GM19324 (cell line): ENCODE measurements around the gene TMEM132C.

Experiments used
- ATAC-seq: cut with Tn5 transposase; IDR thresholded peaks from one replicate; pipeline ENCODE4 v1.9.1; 2021; ENCODE audit warnings: mild to moderate bottlenecking, moderate library complexity; ENCODE audit not compliant: unreplicated experiment, low FRiP score

Gene TMEM132C

GRCh38 chr12:128337431-128338170 is 70.6 kb downstream of the TMEM132C start:
- no peak for ATAC-seq

DNA sequence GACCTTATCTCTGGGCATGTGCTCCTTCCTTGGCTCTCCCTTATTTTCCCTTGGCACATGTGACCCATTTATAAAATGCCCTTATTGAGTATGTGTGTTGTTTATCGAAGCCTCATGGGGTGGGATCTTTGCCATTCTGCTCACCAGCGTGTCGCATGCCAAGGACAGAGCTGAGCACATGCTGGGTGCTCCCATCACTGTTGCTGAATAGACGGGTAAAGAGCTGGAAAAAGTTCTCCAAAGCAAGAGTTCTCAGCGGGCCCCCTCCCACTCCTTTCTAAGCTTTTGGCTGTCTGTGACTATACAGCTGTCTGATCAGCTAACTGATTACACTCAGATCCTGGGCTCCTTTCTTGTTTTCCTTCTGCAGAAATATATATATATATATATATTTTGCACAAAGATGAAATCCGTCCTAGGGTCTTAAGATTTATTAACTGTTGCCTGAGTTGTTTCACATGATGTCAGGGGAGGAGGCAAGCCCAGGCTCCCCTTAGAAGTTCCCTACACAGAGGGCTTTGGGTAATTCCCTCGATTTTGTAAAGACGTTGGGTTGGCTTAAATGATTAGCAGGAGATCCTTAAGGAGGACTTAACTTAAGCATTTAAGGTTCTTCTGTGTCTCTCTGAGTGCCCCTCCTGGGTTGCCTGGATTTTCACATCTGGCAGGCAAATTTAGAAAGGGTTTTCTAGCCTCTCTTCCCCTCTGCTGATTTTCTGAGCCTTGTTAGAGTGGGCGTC is 71.6 kb downstream of the TMEM132C start:
- no peak for ATAC-seq

GRCh38 chr12:128339126-128339520 is 72.2 kb downstream of the TMEM132C start:
- ATAC-seq: no peak

GRCh38 chr12:128339631-128340030 is 72.7 kb downstream of the TMEM132C start:
- ATAC-seq: no peak

GRCh38 chr12:128353301-128353700 is 86.3 kb downstream of the TMEM132C start:
- no peak for ATAC-seq

- no peak for ATAC-seq
Measured at GRCh38 chr12:128356547-128356946, 89.6 kb downstream of the TMEM132C start.

GRCh38 chr12:128361400-128361995 is 94.5 kb downstream of the TMEM132C start:
- ATAC-seq: no peak

DNA sequence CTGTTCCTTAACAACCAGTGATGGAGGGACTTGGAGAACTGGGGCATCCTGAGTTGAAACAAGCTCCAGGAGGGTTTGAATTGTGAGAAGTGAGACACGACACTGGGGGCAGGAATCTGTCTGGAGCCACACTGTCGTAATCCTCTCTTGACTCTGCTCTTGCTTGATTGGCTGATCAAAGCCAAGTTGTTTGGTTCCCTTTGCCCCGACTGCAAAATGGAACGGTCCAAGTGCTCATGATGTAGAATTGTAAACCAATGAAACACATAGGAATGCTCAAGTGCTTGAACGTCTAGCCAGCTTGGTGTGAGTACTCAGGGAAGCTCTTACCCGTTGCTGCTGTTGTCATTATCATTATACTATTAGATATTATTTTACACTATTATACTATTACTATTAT is 98.1 kb downstream of the TMEM132C start:
- ATAC-seq: no peak

GRCh38 chr12:128365651-128366231 is 98.8 kb downstream of the TMEM132C start:
- ATAC-seq: no peak

DNA sequence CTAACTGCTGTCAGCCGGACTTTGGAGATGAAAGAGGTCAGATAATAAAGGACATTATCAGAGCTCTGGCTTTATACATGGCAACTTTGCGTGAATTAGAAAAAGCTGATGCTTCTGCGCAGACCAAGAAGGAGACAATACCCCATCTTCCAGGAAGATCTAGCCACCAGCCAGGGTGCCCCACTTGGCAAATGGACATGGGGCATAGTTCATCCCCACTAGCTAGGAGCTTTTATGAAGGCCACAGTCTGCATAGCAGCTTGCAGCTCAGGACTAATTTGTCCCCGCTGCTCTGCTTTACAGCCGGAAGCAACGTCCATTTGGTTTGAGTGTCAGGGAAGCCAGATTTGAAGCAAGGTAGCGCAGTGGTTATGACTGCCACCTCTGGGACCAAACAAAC is 101.0 kb downstream of the TMEM132C start:
- ATAC-seq: no peak

DNA sequence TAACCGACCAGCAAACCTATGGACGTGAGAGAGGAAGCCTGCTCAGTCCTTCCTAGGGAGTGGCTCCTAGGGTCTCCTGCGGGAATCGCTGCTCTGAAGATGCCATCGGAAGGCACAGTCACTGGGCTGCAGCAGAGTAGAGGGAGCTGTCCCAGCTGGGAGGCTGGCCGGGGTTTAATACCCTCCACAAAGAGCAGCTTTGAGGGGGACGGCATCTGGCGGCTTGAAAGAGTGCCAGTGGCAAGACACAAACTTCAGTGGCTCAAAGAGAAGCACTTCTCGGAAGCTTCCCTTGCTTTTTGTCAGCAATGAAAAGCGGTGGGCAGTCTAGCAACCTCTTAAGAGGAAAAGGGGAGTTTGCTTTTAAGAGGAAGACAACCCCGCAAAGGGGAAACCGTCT is 114.6 kb downstream of the TMEM132C start:
- no peak for ATAC-seq

DNA sequence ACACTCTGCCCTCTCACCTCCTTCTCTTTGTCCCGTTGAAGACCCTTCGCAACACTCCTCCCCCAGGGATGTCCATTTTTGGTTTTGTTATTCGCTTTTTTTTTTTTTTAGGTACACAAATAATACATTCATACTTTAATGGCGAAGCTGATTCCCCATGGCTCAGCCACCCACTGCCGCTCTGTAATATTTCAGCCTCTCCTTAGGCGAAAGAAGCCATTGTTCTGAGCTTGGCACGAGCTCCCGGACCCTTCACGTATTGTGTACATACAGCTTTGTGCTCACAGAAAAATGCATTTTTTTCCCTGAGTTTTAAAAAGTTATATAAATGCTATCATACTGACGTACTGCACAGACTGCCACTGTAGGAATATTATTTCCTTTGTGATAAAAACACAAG is 115.0 kb downstream of the TMEM132C start:
- no peak for ATAC-seq

DNA sequence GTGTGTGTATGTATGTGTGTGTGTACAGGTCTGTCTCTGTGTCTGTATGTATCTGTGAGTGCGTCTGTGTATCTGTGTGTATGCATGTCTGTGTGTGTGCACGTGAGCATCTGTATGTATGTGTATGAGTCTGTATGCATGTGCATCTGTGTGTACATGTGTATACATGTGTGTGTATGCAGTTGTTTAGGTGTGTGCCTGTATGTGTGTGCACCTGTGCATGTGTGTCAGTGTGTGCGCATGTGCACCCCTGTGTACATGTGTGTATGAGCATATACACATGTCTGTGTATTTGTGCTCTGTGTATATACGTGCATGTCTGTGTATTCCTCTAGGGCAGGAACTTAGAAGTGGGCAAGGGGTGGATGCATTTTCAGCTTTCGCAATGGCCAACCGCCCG is 116.0 kb downstream of the TMEM132C start:
- no peak for ATAC-seq

- no peak for ATAC-seq
Measured at GRCh38 chr12:128383357-128383937, 116.5 kb downstream of the TMEM132C start.

DNA sequence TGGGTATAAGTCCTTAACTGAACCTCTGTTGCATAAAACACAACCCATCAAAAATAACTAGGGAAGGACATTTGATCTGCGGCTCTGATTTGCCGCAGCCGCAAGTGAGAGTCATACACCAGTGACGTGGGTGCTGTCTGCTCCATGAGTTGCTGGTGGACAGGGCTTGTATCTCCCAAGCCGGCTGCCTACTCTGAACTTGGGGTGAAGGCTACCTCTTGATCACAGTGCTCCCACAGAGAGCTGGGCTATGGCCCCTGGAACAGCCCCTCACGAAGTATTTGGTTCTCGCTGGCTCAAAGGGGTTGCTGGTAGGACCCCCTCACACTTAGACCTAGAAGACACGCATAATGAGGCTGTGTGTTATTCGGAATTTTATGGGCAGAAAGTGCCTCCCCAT is 118.8 kb downstream of the TMEM132C start:
- no peak for ATAC-seq

DNA sequence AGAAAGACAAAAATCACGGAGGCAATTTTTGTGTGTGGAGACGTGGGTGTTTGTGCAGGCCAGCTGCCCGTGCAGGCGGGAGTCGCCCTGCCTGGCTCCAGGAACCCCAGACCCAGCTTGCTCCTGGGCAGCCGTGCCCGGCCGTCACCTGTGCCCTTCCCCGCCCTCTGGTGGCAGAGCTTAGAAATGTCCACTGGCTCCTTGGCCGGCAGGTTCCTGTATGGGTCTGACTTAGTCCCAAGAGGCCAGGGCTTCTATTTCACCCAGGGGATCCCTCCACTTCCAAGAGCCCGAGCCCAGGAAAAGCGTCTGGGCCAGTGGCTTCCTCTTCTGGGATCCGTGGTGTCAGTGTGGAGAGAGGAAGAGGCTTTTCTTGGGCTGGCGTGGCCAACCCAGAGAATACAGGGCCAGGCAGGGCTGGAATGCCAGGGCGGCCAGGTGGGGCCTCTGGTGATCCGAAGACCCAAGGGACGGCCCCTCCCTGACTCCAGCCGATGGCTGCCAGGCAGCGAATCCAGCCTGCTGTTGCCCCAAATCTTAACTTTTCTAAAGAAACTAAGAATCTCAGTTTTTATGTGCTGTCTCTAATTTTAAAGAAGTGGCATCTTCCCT is 120.9 kb downstream of the TMEM132C start:
- ATAC-seq: no peak

DNA sequence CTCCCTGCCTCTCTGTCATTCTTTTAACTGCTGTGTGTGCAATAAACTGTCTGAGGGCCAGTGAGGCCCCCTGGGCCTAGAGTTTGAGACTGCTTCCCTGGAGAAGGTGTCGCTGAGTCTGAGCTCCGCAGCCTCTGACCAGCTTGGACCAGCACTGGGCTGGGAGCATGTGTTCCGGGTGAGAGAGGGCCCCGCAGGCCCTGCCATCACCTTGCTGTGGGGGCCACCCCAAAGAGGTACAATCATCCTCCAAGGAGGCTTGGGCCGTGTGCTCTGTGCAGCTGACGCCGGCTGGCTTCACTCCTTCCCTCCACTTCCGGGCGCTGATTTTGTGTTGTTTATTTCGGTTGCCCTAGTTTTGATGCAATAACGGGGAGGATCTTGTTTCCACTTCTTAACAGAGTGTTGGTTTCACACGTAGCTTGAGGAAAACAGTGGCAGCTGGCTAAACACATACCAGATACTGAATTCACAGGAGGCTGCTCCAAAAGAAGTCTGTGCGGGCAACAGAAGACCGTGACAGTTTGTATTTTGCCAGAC is 121.6 kb downstream of the TMEM132C start:
- no peak for ATAC-seq

GRCh38 chr12:128393346-128393745 is 126.4 kb downstream of the TMEM132C start:
- no peak for ATAC-seq

- ATAC-seq: no peak
Measured at GRCh38 chr12:128394137-128394536, 127.2 kb downstream of the TMEM132C start.

DNA sequence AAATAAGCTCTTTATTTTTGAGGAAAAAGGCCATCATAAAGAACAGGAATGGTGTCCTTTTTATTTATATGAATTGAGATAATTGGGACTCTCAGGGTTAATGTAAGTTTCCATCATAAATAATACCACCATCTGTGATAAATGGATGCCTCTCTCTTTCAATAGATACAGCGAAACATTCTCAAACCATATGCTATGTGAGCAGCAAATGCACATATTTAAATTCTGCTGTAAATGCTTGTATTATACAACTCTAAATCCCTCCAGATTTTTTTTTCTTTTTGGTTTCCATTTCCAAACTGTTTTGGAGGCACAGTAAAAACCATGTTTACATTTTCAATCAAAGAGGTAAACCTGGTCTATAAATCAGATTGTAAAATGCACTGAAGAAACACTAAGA is 132.3 kb downstream of the TMEM132C start:
- ATAC-seq: no peak
